Naive B cell (primary cell): ENCODE results near the gene TBX20. TPM values are rescaled to one million over a fixed set of nuclear protein-coding genes. Genes with fewer than 3 reads are reported as not detected.

Source experiments
- ATAC-seq, 2 donors: fragments of 150-1000 bp; cut with Tn5 transposase; 2 replicates each; pipeline ENCODE4 v1.10.0; 2021; ENCODE audit warnings: low read depth in 2 of 2, mild to moderate bottlenecking in 2 of 2, moderate library complexity in 2 of 2
- DNase-seq: peaks from one replicate; pipeline ENCODE4 v3.0.0; 2022
- H3K27ac Mint-ChIP-seq, 6 donors: one replicate each; pipeline ENCODE4 v1.8.0; 2020 to 2022; ENCODE audit warnings: mild to moderate bottlenecking in 6 of 6, mixed read lengths in 6 of 6, moderate library complexity in 5 of 6, inconsistent platforms in 2 of 6
- H3K27me3 Mint-ChIP-seq, 3 donors: one replicate each; pipeline ENCODE4 v1.8.0; 2021 to 2022; ENCODE audit warnings: mixed read lengths in 3 of 3, mild to moderate bottlenecking in 1 of 3
- H3K36me3 Mint-ChIP-seq, 2 donors: one replicate each; pipeline ENCODE4 v1.8.0; 2020 to 2022; ENCODE audit warnings: mixed read lengths in 2 of 2, inconsistent platforms in 1 of 2, mild to moderate bottlenecking in 1 of 2
- H3K4me1 Mint-ChIP-seq, 3 donors: one replicate each; pipeline ENCODE4 v1.8.0; 2020 to 2022; ENCODE audit warnings: mixed read lengths in 3 of 3, inconsistent platforms in 1 of 3, mild to moderate bottlenecking in 1 of 3, moderate library complexity in 1 of 3
- H3K4me3 Mint-ChIP-seq, 8 donors: one replicate each; pipeline ENCODE4 v1.8.0; 2020 to 2022; ENCODE audit warnings: mild to moderate bottlenecking in 8 of 8, mixed read lengths in 8 of 8, moderate library complexity in 8 of 8, inconsistent platforms in 2 of 8
- H3K9me3 Mint-ChIP-seq, 7 donors: one replicate each; pipeline ENCODE4 v1.8.0; 2020 to 2022; ENCODE audit warnings: mixed read lengths in 7 of 7, mild to moderate bottlenecking in 5 of 7, inconsistent platforms in 2 of 7, moderate library complexity in 1 of 7
- polyA plus RNA-seq, 6 donors: library from polyadenylated mRNA; unstranded; fragments of 300-500 nt; fragmentation: Illumina TruSeq; gene quantifications; one replicate each; pipeline ENCODE4 v1.2.3, GENCODE V29; 2021; ENCODE audit warnings: low read depth in 6 of 6

TBX20 gene
- not detected for polyA plus RNA-seq

- Mint-ChIP-seq H3K27me3 (peaks cover 71 to 80% (median 76%) of the 10 kb centered on the region in 3 donors), H3K27ac (peak within 1 kb of the TSS in 4 of 6 donors; percentile 15 to 80 (median 52)), H3K4me3 (peak within 1 kb of the TSS; percentile 29 to 91 (median 68)), H3K4me1 (peaks cover 13 to 28% (median 14%) of the 10 kb centered on the region in 3 donors), H3K9me3 (peaks cover 0 to 52% (median 30%) of the 10 kb centered on the region in 7 donors), H3K36me3 (peaks cover 0 to 7% of the 10 kb centered on the region in 2 donors)
- DNase-seq, result peak; percentile 26
- peak; percentile 52 to 70 for ATAC-seq
Measured at GRCh38 chr7:35253710-35254495, at the start of gene TBX20. Gene TBX20 (minus strand): TSS chr7:35254100. CDS start chr7:35253620, 480 bp downstream.

- Mint-ChIP-seq H3K27me3 (peaks cover 11 to 48% (median 29%) of the 10 kb centered on the region in 3 donors), H3K4me3 (no peak overlapping the region)
Measured at GRCh38 chr7:35289376-35289775, 35.5 kb upstream of the TBX20 start.

GRCh38 chr7:35286986-35287385, 33.1 kb upstream of the TBX20 start:
- Mint-ChIP-seq H3K27ac (no peak overlapping the region), H3K4me1 (no peaks in the 10 kb centered on the region), H3K4me3 (no peak overlapping the region), H3K27me3 (peaks cover 12 to 55% (median 35%) of the 10 kb centered on the region in 3 donors), H3K36me3 (peaks cover 0 to 9% of the 10 kb centered on the region in 2 donors), H3K9me3 (peaks cover 0 to 16% (median 9%) of the 10 kb centered on the region in 7 donors)
- DNase-seq (no peak), ATAC-seq (no peak)

More at GRCh38 chr7:35289376-35289775, 35.5 kb upstream of the TBX20 start:
- DNase-seq (no peak), ATAC-seq (no peak)
- no peaks in the 10 kb centered on the region for H3K4me1 Mint-ChIP-seq
- no peak overlapping the region for H3K27ac Mint-ChIP-seq
- peaks cover 2 to 36% (median 23%) of the 10 kb centered on the region in 7 donors for H3K9me3 Mint-ChIP-seq
- H3K36me3 Mint-ChIP-seq, result peaks cover 8 to 9% of the 10 kb centered on the region in 2 donors

GRCh38 chr7:35286422-35286821, 32.5 kb upstream of the TBX20 start:
- DNase-seq, result no peak
- Mint-ChIP-seq H3K4me1 (no peaks in the 10 kb centered on the region), H3K36me3 (peaks cover 0 to 9% of the 10 kb centered on the region in 2 donors), H3K27ac (no peak overlapping the region), H3K4me3 (no peak overlapping the region), H3K27me3 (peaks cover 11 to 53% (median 41%) of the 10 kb centered on the region in 3 donors), H3K9me3 (peaks cover 0 to 14% (median 8%) of the 10 kb centered on the region in 7 donors)
- ATAC-seq, result no peak

GRCh38 chr7:35285799-35286198, 31.9 kb upstream of the TBX20 start:
- Mint-ChIP-seq H3K27me3 (peaks cover 16 to 59% (median 47%) of the 10 kb centered on the region in 3 donors), H3K4me1 (no peaks in the 10 kb centered on the region), H3K36me3 (peaks cover 0 to 9% of the 10 kb centered on the region in 2 donors), H3K27ac (no peak overlapping the region), H3K9me3 (peaks cover 0 to 14% (median 8%) of the 10 kb centered on the region in 7 donors), H3K4me3 (no peak overlapping the region)
- ATAC-seq (no peak), DNase-seq (no peak)

- Mint-ChIP-seq H3K36me3 (no peaks in the 10 kb centered on the region), H3K9me3 (no peaks in the 10 kb centered on the region), H3K27ac (peak overlapping the region in 1 of 6 donors; percentile 16), H3K27me3 (peaks cover 43 to 59% (median 50%) of the 10 kb centered on the region in 3 donors), H3K4me3 (no peak overlapping the region), H3K4me1 (no peaks in the 10 kb centered on the region)
- DNase-seq (no peak), ATAC-seq (no peak)
Measured at GRCh38 chr7:35280902-35281301, 27.0 kb upstream of the TBX20 start.

GRCh38 chr7:35277359-35277758, 23.5 kb upstream of the TBX20 start:
- Mint-ChIP-seq H3K9me3 (peaks cover 0 to 3% (median 0%) of the 10 kb centered on the region in 7 donors), H3K27ac (no peak overlapping the region), H3K27me3 (peaks cover 48 to 65% (median 54%) of the 10 kb centered on the region in 3 donors), H3K4me3 (no peak overlapping the region), H3K36me3 (no peaks in the 10 kb centered on the region), H3K4me1 (no peaks in the 10 kb centered on the region)
- no peak for ATAC-seq
- no peak for DNase-seq

GRCh38 chr7:35272246-35272645, 18.3 kb upstream of the TBX20 start:
- Mint-ChIP-seq H3K27me3 (peaks cover 35 to 47% (median 41%) of the 10 kb centered on the region in 3 donors), H3K36me3 (no peaks in the 10 kb centered on the region), H3K27ac (no peak overlapping the region), H3K4me3 (no peak overlapping the region), H3K9me3 (peaks cover 0 to 3% (median 0%) of the 10 kb centered on the region in 7 donors), H3K4me1 (no peaks in the 10 kb centered on the region)
- DNase-seq (no peak), ATAC-seq (no peak)

GRCh38 chr7:35268953-35269352, 15.1 kb upstream of the TBX20 start:
- DNase-seq (no peak), ATAC-seq (no peak)
- H3K36me3 Mint-ChIP-seq, result peaks cover 0 to 4% of the 10 kb centered on the region in 2 donors
- peaks cover 45 to 64% (median 60%) of the 10 kb centered on the region in 3 donors for H3K27me3 Mint-ChIP-seq
- no peaks in the 10 kb centered on the region for H3K4me1 Mint-ChIP-seq
- H3K9me3 Mint-ChIP-seq, result peaks cover 0 to 7% (median under 1%) of the 10 kb centered on the region in 7 donors
- no peak overlapping the region for H3K27ac Mint-ChIP-seq
- H3K4me3 Mint-ChIP-seq, result no peak overlapping the region

- H3K27me3 Mint-ChIP-seq, result peaks cover 58 to 66% (median 62%) of the 10 kb centered on the region in 3 donors
- H3K9me3 Mint-ChIP-seq, result peaks cover 0 to 14% (median 4%) of the 10 kb centered on the region in 7 donors
- DNase-seq (no peak), ATAC-seq (no peak)
- no peak overlapping the region for H3K4me3 Mint-ChIP-seq
- H3K36me3 Mint-ChIP-seq, result peaks cover 0 to 4% of the 10 kb centered on the region in 2 donors
- no peak overlapping the region for H3K27ac Mint-ChIP-seq
- H3K4me1 Mint-ChIP-seq, result no peaks in the 10 kb centered on the region
Measured at GRCh38 chr7:35267411-35267810, 13.5 kb upstream of the TBX20 start.

GRCh38 chr7:35263396-35263795, 9.5 kb upstream of the TBX20 start:
- peaks cover 4 to 6% of the 10 kb centered on the region in 2 donors for H3K36me3 Mint-ChIP-seq

GRCh38 chr7:35261476-35262285, 7.8 kb upstream of the TBX20 start:
- Mint-ChIP-seq H3K9me3 (peaks cover 3 to 42% (median 13%) of the 10 kb centered on the region in 7 donors), H3K27ac (no peak overlapping the region), H3K36me3 (peaks cover 4 to 8% of the 10 kb centered on the region in 2 donors), H3K27me3 (peaks cover 75 to 83% (median 81%) of the 10 kb centered on the region in 3 donors), H3K4me1 (peaks cover 6 to 10% (median 8%) of the 10 kb centered on the region in 3 donors), H3K4me3 (peak overlapping the region in 3 of 8 donors; percentile 8 to 20 (median 12))
- no peak for DNase-seq
- ATAC-seq, result no peak

More at GRCh38 chr7:35263396-35263795, 9.5 kb upstream of the TBX20 start:
- ATAC-seq (no peak), DNase-seq (no peak)
- Mint-ChIP-seq H3K27me3 (peaks cover 67 to 80% (median 74%) of the 10 kb centered on the region in 3 donors), H3K9me3 (peaks cover 2 to 37% (median 9%) of the 10 kb centered on the region in 7 donors), H3K4me1 (peaks cover 3 to 7% (median 4%) of the 10 kb centered on the region in 3 donors), H3K27ac (no peak overlapping the region), H3K4me3 (peak overlapping the region in 1 of 8 donors; percentile 4)

- H3K36me3 Mint-ChIP-seq, result peaks cover 3 to 8% of the 10 kb centered on the region in 2 donors
- peaks cover 75 to 86% (median 86%) of the 10 kb centered on the region in 3 donors for H3K27me3 Mint-ChIP-seq
- H3K9me3 Mint-ChIP-seq, result peaks cover 3 to 48% (median 14%) of the 10 kb centered on the region in 7 donors
- peak overlapping the region in 3 of 6 donors; percentile 3 to 17 (median 13) for H3K27ac Mint-ChIP-seq
- ATAC-seq, result no peak
- peak overlapping the region in 3 of 8 donors; percentile 8 to 50 (median 45) for H3K4me3 Mint-ChIP-seq
- peaks cover 6 to 10% (median 8%) of the 10 kb centered on the region in 3 donors for H3K4me1 Mint-ChIP-seq
- DNase-seq, result no peak
Measured at GRCh38 chr7:35261041-35261440, 7.1 kb upstream of the TBX20 start.
